IPS-18a (cell line): Measurements from ENCODE around the gene DNAJC21.
"Not testable (repeated sequence)": the region's sequence is repeated elsewhere in the genome, so short reads cannot be mapped to it uniquely, and the experiment has no call there.

Source experiments
- H3K27ac ChIP-seq: one replicate; pipeline ENCODE4 v1.5.1; 2013; ENCODE audit warnings: low read length
- H3K27me3 ChIP-seq: one replicate; pipeline ENCODE4 v1.6.1; 2013; ENCODE audit warnings: mild to moderate bottlenecking, low read length; ENCODE audit not compliant: control insufficient read depth, insufficient read depth
- H3K36me3 ChIP-seq: one replicate; pipeline ENCODE4 v1.6.1; 2013; ENCODE audit warnings: low read depth, low read length; ENCODE audit not compliant: control insufficient read depth
- H3K4me1 ChIP-seq: one replicate; pipeline ENCODE4 v1.6.1; 2013; ENCODE audit warnings: low read depth, low read length; ENCODE audit not compliant: control insufficient read depth
- H3K4me3 ChIP-seq: one replicate; pipeline ENCODE4 v1.5.1; 2013; ENCODE audit warnings: low read length
- H3K9ac ChIP-seq: one replicate; pipeline ENCODE4 v1.6.1; 2013; ENCODE audit warnings: mild to moderate bottlenecking, low read length, moderate library complexity
- H3K9me3 ChIP-seq: one replicate; pipeline ENCODE4 v1.6.1; 2013; ENCODE audit warnings: low read depth, low read length; ENCODE audit not compliant: control insufficient read depth

The DNAJC21 gene

DNA sequence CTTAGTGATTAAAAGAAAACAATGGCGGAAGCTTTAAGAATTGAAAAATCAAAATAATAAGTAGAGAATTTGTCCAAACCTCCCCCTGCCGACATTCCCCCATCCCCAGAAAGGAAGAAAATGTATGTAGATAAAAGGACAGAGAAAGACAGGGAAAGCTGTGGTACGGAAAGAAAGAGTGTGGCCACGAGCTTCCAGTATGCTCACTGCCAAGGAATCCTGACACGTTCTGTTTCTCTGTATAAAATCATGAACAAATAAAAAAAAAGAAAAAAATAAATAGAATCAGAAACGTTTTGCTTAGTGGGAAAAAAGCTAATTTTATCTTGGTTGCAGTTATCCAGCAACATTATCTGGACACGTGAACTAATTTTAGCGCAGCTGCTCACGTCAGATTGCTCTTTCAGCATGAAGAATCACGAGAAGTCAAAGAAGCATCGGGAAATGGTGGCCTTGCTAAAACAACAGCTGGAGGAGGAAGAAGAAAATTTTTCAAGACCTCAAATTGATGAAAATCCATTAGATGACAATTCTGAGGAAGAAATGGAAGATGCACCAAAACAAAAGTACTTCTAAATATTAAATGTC lies 15.2 kb downstream of the DNAJC21 start:
- H3K36me3 ChIP-seq: peaks cover 62% of the 10 kb centered on the region
- H3K4me3 ChIP-seq: no peak overlapping the region
- no peaks in the 10 kb centered on the region for H3K27me3 ChIP-seq
- no peaks in the 10 kb centered on the region for H3K4me1 ChIP-seq
- no peaks in the 10 kb centered on the region for H3K9me3 ChIP-seq
- no peak overlapping the region for H3K9ac ChIP-seq
- H3K27ac ChIP-seq: no peak overlapping the region

DNA sequence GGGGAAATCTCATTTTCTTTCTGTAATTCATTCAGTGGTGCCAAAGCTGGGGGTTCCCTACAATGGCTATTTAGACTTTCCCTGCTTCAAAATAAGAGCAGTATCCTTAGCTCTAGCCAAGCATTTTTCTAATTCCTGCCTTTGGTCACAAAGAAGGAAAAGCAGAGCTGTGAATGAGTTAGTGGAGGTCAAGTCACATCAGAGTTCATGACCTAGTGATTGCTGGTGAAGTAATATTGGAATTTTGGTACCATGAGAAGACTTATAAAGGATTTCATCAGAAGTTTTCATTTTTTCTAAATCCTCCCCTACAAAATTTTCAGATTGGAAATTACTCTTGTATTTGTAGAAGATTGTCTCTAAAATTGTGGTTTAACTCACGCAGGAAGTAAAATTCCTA lies 28.0 kb downstream of the DNAJC21 start:
- Histone ChIP-seq H3K4me1 (no peaks in the 10 kb centered on the region), H3K36me3 (peaks cover 21% of the 10 kb centered on the region), H3K9ac (no peak overlapping the region), H3K4me3 (no peak overlapping the region), H3K27ac (no peak overlapping the region), H3K9me3 (no peaks in the 10 kb centered on the region), H3K27me3 (no peaks in the 10 kb centered on the region)

DNA sequence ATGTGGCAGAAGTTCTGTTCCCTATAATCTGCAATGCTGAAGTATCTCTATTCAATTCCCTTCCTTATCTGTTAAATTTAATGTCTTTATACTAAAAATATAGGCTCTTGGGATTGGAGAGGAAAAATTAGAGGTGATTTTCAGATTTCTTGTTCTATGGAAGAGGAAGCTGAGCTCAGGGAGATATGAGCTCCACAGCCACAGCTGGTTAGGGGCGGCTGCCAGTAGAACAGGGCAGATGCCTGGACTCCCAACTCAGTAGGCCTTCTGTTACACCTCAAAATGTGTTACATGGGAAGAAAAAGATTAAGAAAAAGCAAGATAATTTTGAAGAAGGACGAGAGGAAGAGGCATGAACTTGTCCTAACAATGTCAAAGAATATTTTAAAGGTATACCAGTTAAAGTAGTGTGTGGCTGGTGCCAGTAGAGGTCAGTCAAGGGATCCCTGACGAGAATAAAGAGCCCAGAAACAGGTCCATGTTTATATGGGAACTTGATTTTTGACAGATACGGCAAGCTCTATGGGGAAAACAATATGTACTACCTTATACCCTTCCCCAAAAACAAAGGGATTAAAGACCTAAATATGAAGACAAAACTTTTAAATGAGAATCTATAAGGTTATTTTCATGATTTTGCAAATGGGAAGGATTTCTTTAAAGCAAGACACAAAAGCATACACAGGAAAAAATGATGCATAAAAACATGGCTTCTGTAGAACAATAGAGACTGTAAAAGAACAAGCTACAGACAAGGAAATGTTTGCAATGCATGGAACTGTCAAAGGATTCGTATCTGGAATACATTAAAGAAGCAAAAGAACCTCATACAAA lies 28.7 kb downstream of the DNAJC21 start:
- H3K4me3 ChIP-seq: no peak overlapping the region
- no peaks in the 10 kb centered on the region for H3K27me3 ChIP-seq
- H3K9ac ChIP-seq: no peak overlapping the region
- H3K36me3 ChIP-seq: peaks cover 19% of the 10 kb centered on the region
- H3K9me3 ChIP-seq: no peaks in the 10 kb centered on the region
- H3K27ac ChIP-seq: no peak overlapping the region
- H3K4me1 ChIP-seq: no peaks in the 10 kb centered on the region

DNA sequence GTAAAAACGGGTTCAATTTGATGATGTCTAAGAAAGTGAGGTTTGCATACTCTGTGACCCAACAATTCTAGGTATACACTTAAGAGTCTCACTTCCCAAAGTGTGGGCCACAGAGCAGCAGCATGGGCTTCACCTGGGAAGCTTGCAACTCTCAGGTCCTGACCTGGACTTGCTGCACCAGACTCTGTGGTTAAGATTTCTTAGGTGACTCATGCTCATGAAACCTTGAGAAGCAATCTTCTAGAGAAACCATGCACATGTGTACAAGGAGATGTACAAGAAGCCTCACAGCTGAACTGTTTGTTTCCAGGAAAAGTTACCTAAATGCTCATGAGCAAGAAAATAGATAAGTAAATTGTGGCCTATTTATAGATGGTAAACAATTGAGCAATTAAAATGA lies 30.0 kb downstream of the DNAJC21 start:
- no peak overlapping the region for H3K4me3 ChIP-seq
- H3K9me3 ChIP-seq: no peaks in the 10 kb centered on the region
- no peaks in the 10 kb centered on the region for H3K27me3 ChIP-seq
- H3K9ac ChIP-seq: no peak overlapping the region
- H3K36me3 ChIP-seq: peaks cover 10% of the 10 kb centered on the region
- H3K4me1 ChIP-seq: no peaks in the 10 kb centered on the region
- H3K27ac ChIP-seq: no peak overlapping the region

DNA sequence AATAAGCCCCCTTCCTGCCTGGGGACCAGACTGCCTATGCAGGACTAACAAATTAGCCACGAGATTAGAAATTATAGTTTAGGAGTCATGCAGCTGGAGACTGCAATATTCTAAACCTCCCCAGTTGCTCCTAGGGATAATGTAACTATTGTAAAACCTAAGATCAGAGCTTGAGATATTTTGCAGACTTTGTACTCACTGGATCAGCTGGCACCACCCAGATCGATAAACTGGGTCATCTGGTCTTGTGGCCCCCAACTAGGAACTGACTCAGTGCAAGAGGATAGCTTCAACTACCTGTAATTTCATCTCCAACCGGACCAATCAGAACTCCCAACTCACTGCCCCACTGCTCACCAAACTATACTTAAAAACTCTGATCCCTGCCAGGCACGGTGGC lies 38.2 kb downstream of the DNAJC21 start:
- Histone ChIP-seq H3K27me3 (no peaks in the 10 kb centered on the region), H3K4me1 (no peaks in the 10 kb centered on the region), H3K27ac (no peak overlapping the region), H3K36me3 (no peaks in the 10 kb centered on the region), H3K4me3 (no peak overlapping the region), H3K9ac (no peak overlapping the region), H3K9me3 (no peaks in the 10 kb centered on the region)

DNA sequence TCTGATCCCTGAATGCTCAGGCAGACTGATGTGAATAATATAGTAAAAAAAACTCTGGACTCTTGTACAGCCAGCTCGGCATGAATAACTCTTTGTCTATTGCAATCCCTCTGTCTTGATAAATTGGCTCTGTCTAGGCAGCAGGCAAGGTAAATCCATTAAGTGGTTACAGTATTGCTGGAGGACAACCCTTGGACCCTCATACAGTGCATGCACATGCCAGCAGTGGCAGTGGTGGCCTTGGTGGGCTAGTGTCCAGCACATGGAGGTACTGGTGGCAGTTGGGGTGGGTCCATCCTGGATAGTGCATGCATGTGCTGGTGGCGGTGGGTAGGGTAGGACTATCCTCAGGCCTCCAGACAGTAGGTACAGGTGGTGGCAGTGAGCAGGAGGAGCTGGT lies 38.9 kb downstream of the DNAJC21 start:
- no peak overlapping the region for H3K4me3 ChIP-seq
- no peak overlapping the region for H3K9ac ChIP-seq
- no peaks in the 10 kb centered on the region for H3K4me1 ChIP-seq
- H3K36me3 ChIP-seq: no peaks in the 10 kb centered on the region
- H3K27ac ChIP-seq: no peak overlapping the region
- H3K9me3 ChIP-seq: no peaks in the 10 kb centered on the region
- no peaks in the 10 kb centered on the region for H3K27me3 ChIP-seq

DNA sequence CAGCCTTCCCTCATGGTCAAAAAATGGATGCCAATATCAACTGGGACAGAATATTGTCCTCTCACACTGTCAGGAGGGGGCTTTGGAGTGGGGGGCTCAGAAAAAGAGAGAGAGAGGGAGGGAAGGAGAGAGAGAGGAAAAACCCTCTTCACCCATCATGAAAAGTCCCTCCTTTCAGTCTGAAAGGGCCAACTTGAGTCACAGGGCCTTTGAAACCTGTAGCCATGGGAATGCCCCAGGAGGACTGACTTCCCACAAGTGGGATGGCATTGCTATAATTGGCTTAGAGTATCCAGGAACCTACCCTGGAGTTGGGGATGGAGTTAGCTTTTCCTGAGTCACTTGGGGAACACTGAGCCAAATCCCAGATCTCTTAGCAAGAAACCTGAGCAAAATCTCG lies 41.2 kb downstream of the DNAJC21 start:
- Histone ChIP-seq H3K36me3 (no peaks in the 10 kb centered on the region), H3K4me1 (no peaks in the 10 kb centered on the region), H3K4me3 (no peak overlapping the region), H3K9ac (no peak overlapping the region), H3K27me3 (no peaks in the 10 kb centered on the region), H3K9me3 (no peaks in the 10 kb centered on the region), H3K27ac (no peak overlapping the region)

DNA sequence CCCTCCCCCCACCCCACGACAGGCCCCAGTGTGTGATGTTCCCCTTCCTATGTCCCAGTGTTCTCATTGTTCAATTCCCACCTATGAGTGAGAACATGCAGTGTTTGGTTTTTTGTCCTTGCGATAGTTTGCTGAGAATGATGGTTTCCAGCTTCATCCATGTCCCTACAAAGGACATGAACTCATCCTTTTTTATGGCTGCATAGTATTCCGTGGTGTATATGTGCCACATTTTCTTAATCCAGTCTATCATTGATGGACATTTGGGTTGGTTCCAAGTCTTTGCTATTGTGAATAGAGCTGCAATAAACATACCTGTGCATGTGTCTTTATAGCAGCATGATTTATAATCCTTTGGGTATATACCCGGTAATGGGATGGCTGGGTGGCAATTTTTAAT lies 42.3 kb downstream of the DNAJC21 start:
- H3K27ac ChIP-seq, H3K4me3 ChIP-seq, H3K9ac ChIP-seq, H3K27me3 ChIP-seq, H3K4me1 ChIP-seq, H3K9me3 ChIP-seq, H3K36me3 ChIP-seq: not testable (repeated sequence)

DNA sequence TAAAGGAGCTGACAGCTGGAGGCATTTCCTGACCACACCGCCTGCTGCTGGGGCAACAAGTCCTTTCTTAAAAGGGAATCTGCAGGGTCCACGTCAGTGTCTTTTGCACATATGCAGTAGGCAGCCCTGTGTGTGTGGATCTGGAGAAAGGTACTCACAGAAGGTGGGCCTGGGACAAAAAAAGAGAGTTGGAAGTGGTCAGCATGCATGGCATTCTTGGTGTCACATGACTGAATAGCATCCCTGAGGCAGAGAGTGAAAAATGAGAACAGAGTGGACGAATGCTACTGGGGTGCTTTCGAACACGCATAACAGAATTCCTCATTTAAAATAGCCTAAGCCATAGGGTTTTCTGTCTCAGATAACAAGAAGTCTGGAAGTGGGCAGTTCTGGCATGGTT lies 47.0 kb downstream of the DNAJC21 start:
- no peaks in the 10 kb centered on the region for H3K4me1 ChIP-seq

DNA sequence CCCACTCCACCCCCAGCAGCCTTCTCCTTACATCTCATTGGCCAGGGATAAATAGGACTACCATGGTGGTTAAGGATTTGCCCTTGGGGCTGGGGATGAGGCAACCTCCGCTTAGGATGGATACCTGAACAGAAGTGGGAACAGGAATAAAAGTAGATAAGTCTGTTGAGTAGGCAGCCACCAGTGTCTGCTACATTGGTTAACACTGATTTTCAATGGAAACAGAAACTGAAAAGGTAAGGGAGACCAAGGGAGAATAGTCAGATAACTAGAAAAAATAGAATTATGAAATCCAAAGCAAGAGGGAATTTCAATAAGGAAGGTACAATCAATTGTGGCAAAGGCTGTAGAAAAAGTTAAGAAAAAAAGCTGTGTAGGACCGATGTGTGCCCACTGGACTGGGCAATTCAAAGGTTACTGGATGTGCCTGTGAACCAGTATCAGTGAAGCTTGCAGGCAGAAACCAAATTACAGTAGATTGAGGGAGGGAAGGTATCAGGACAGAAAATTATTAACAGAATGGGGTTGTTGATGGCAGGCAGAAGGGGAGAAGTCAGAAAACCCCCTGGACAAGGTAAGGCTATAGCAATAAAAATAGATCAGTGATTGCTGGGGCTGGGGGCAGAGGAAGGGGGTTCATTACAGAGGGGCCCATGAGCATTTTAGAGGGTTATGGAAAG lies 48.7 kb downstream of the DNAJC21 start:
- Histone ChIP-seq H3K36me3 (no peaks in the 10 kb centered on the region), H3K4me1 (no peaks in the 10 kb centered on the region), H3K9ac (no peak overlapping the region), H3K4me3 (no peak overlapping the region), H3K27me3 (no peaks in the 10 kb centered on the region), H3K9me3 (no peaks in the 10 kb centered on the region), H3K27ac (no peak overlapping the region)

More for the DNA sequence above, 47.0 kb downstream of the DNAJC21 start:
- H3K36me3 ChIP-seq: no peaks in the 10 kb centered on the region
- no peak overlapping the region for H3K4me3 ChIP-seq
- H3K27ac ChIP-seq: no peak overlapping the region
- H3K9ac ChIP-seq: no peak overlapping the region
- no peaks in the 10 kb centered on the region for H3K27me3 ChIP-seq
- no peaks in the 10 kb centered on the region for H3K9me3 ChIP-seq

DNA sequence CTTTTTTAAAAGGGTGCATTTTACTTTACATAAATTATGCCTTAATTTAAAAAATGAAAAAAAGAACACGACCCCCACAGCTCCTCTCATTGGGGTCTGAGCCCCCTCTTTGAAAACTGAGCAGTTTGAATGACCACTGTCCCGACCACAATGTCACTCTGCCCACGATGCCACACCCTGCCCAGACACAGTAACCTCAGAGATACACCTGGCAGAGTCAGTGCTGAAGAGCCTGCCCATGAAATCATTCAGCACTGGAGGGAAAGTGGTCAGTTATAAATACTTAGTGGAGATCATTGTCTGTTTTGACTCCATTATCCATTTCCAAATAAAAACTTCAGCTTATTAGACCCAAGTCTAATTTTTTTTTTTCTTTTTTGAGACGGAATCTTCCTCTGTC lies 49.3 kb downstream of the DNAJC21 start:
- Histone ChIP-seq H3K9me3 (no peaks in the 10 kb centered on the region), H3K27ac (no peak overlapping the region), H3K9ac (no peak overlapping the region), H3K27me3 (no peaks in the 10 kb centered on the region), H3K36me3 (no peaks in the 10 kb centered on the region), H3K4me3 (no peak overlapping the region), H3K4me1 (no peaks in the 10 kb centered on the region)
